Stimulated activated CD8-positive, alpha-beta memory T cell treated with anti-CD3 and anti-CD28 coated beads, Interleukin-7, amount 100 ng/mL, for 24 hours (primary cell): Measurements from ENCODE around the gene PLIN1.
"Not testable (repeated sequence)": the region's sequence is repeated elsewhere in the genome, so short reads cannot be mapped to it uniquely, and the experiment has no call there.

Experiments
- DNase-seq: peaks from one replicate; pipeline ENCODE4 v3.0.0-alpha.2; 2020; ENCODE audit warnings: low read depth

PLIN1 gene

GRCh38 chr15:89679212-89679611, at the start of gene PLIN1:
TSS of gene PLIN1 (minus strand) at chr15:89679367. CDS start at chr15:89677489, 1,878 bp downstream.
- DNase-seq, result no peak

GRCh38 chr15:89728254-89728653, 49.1 kb upstream of the PLIN1 start:
- DNase-seq, result no peak

GRCh38 chr15:89725064-89725463, 45.9 kb upstream of the PLIN1 start:
- no peak for DNase-seq

- no peak for DNase-seq
Observed at GRCh38 chr15:89724621-89725020, 45.5 kb upstream of the PLIN1 start.

GRCh38 chr15:89723031-89723430, 43.9 kb upstream of the PLIN1 start:
- no peak for DNase-seq

- no peak for DNase-seq
Observed at GRCh38 chr15:89714775-89715174, 35.6 kb upstream of the PLIN1 start.

GRCh38 chr15:89707577-89707976, 28.4 kb upstream of the PLIN1 start:
- DNase-seq, result no peak

- DNase-seq, result no peak
Observed at GRCh38 chr15:89704411-89704810, 25.2 kb upstream of the PLIN1 start.

GRCh38 chr15:89695198-89695597, 16.0 kb upstream of the PLIN1 start:
- no peak for DNase-seq

GRCh38 chr15:89693696-89694095, 14.5 kb upstream of the PLIN1 start:
- no peak for DNase-seq

GRCh38 chr15:89693091-89693490, 13.9 kb upstream of the PLIN1 start:
- no peak for DNase-seq

- peak; percentile 56 for DNase-seq
Observed at GRCh38 chr15:89690276-89691218, 11.4 kb upstream of the PLIN1 start, which contains the start of the genes PEX11A and WDR93. TSS of gene PEX11A (minus strand) at chr15:89690754. CDS start at chr15:89690632, 122 bp downstream. TSS of gene WDR93 (plus strand) at chr15:89690811. CDS start at chr15:89701747, 10,936 bp downstream.

- DNase-seq, result not testable (repeated sequence)
Observed at GRCh38 chr15:89689930-89690275, 10.7 kb upstream of the PLIN1 start.

GRCh38 chr15:89686522-89686921, 7.4 kb upstream of the PLIN1 start:
- no peak for DNase-seq

- DNase-seq, result no peak
Observed at GRCh38 chr15:89685995-89686394, 6.8 kb upstream of the PLIN1 start.

GRCh38 chr15:89681146-89681545, 2.0 kb upstream of the PLIN1 start:
- DNase-seq, result no peak

- DNase-seq, result no peak
Observed at GRCh38 chr15:89680282-89680873, 1.2 kb upstream of the PLIN1 start.

GRCh38 chr15:89677381-89677780, 1.8 kb downstream of the PLIN1 start:
- DNase-seq, result no peak

- no peak for DNase-seq
Observed at GRCh38 chr15:89675606-89676005, 3.6 kb downstream of the PLIN1 start.

GRCh38 chr15:89674526-89674925, 4.6 kb downstream of the PLIN1 start:
- DNase-seq, result no peak

GRCh38 chr15:89673165-89673512, 6.0 kb downstream of the PLIN1 start:
- DNase-seq, result no peak

- DNase-seq, result no peak
Observed at GRCh38 chr15:89672221-89673164, 6.7 kb downstream of the PLIN1 start.
